Stimulated activated CD4-positive, alpha-beta T cell treated with anti-CD3 and anti-CD28 coated beads, Interleukin-15, amount 100 ng/mL, for 24 hours (primary cell): Measurements from ENCODE around the gene MAP3K8.

Experiments used
- DNase-seq: peaks from one replicate; pipeline ENCODE4 v3.0.0-alpha.2; 2020

Gene MAP3K8

DNA sequence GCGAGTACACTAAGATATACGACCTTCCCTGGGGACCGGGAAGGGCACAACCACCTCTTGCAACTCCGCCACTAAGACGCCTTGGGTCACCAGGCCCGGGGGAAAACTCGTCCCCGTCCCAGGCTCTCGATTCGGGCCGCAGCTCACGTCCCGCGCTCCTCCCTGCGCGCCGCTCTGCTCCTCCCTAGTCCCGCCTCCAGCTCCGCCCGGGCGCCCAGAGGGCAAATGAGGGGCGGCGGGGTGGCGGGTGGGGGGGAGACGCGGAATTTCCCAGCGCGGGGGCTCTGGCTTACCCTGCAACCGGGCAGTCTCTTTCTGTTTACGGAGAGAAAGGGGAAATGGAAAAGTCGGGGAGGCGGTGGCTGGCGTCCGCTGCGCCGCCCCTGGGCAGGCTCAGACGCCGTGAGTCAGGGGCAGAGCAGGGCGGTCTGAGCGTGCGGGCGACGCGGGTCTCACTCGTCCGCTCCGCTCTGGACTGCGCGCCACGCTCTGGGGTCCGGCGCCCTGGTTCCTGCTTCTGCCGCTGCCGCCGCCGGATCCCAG lies at the start of gene MAP3K8:
MAP3K8 (plus strand) TSS at position 455 of the 543 bp plus-strand sequence. CDS start 4,755 bp downstream, outside the sequence.
- DNase-seq, result peak; percentile 92

DNA sequence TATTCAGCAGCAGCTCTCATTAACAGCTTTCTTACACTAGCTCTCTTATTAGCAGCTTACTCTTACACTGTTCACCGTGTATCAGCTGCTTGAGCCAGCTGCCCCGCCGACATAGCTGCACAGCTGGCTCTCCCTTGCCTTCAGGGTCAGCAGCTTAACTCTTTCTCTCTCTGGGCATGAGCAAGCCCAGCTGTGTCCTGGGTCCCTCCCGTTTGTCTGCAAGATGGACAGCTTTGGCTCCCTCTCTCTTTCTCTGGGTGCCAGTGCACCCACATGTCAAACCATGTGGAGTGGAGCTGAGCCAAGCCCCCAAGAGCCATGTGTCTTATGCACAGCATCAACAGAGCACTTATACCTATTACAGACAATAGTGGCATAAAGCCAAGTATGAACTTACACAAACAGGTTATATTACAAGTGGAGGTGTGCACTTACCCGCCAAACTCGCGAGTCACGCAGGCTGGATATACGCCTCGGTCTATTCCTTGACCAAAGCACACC lies 49.2 kb upstream of the MAP3K8 start:
- no peak for DNase-seq

DNA sequence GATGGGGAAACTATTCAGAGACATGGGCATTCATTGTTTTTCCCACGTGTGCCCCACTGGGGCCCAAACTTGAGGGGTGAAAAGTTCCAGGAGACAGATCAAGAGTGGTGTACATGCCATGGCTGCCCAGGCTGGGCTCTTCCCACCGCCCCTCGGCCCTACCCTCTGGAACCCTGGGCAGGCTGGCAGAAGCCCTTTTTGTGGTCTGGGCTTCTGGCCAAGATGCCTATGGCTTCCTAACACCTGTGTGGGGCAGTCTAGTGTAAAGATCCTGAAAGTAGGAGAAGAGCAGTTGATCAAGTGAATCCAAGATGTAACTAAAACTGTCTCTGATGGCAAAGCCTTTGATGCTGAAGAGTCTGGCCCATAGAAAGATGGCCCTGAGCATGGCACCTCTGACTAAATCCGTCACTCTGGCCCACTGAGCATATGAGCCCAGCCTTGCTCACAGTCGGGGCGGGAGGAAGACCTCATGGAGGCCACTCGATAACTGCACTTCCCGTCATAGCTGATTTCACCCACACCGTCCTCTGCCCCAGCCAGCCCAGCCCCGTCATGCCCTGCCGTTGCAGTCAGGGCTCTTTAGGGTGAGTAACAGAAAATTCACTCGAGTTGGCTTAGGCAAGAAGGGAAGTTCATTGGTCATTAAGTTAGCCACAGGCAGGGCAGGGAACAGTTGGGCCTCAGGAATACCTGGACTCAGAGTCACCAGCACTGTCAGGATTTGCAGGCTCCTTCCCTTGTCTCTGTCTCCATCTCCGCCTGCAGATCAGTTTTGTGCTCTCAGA lies 47.0 kb upstream of the MAP3K8 start:
- no peak for DNase-seq

DNA sequence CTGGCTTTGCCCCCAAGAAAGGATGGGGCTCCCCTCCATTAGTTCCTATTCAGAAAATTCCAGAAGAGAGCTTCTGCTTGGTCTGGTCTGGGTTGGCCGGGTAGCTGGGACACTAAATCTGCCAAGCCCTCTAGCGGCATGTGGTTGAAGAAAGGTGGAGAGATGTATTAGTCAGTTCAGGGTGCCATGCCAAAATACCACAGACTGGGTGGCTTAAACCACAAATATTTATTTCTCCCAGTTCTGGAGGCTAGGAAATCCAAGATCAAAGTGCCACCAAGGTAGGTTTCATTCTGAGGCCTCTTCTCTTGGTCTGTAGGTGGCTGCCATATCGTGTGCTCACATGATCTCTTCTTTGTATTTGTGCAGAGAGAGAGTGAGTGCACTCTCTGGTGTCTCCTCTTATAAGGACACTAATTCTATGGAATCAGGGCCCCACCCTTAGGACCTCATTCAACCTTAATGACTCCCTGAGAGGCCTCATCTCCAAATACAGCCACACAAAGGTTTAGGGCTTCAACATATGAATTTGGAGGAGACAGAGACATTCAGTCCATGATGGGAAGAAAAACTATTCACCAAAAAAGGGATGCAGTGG lies 46.2 kb upstream of the MAP3K8 start:
- DNase-seq, result no peak

DNA sequence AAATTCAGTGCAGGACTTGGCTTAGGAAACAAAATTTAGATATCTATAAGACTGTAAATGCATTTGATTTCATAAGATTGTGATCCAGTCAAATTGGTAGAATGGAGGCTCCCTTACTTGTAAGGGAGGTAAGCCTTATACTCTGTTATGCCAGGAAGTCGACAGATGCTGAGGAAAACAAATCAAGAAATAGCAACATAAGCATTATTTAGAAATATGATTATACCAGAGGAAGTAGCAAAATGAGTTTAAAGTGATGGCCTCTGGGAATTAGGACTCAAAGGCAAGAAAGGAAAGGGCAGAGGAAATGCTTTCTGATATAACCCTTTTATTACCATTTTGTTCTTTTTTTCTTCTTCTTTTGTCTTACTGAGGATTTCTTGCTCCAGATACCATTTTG lies 44.4 kb upstream of the MAP3K8 start:
- no peak for DNase-seq

DNA sequence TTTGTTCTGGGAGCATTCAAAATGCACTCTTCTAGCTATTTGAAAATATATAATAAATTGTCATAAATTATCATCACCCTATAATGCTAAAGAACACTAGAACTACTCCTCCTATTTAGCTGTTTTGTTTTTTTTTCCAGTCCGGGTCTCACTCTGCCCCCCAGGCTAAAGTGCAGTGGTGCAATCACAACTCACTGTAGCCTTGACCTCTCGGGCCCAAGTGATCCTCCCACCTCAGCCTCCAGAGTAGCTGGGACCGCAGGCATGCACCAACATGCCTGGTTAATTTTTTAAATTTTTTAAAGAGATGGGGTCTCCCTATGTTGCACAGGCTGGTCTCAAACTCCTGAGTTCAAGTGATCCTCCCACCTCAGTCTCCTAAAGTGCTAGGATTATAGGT lies 43.8 kb upstream of the MAP3K8 start:
- no peak for DNase-seq

DNA sequence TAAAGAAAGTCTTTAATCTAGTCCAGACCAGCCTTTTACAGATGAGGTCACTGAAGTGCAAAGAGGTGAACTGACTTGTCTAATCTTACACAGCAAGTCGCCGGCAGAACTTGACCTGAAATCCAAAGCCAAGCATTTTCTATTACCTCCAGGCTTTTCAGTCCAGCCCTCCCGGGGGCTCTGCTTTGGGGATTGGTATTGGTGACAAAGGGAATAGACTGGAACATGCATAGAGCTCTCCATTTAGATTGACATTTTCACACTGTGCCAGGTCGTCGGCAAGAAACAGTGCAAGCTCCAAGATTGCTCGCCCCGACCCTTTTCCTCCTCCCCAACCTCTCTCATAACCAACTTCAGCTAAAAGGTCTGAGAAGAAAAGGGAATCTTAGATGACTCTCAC lies 42.7 kb upstream of the MAP3K8 start:
- DNase-seq, result no peak

DNA sequence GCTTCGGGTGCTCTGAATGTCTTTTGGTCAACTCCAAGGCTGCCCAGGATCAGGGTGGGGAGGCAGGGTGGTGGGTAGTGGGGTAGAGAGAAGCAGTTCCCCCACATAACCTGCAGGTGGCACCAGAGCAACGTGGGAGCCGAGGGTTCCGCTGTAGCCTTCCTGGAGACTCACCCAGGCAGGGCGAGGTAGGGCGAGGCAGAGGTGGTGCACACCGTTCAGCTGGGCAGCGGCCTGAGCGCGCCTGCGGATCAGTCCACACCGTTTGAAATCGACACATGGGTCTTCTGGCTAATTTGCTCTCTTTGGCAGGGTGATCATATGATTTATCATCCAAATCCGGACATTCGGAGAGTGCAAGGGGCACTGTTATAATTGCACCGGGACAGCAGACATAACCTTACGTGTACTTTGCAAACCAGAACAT lies 41.4 kb upstream of the MAP3K8 start:
- DNase-seq, result peak; percentile 79

DNA sequence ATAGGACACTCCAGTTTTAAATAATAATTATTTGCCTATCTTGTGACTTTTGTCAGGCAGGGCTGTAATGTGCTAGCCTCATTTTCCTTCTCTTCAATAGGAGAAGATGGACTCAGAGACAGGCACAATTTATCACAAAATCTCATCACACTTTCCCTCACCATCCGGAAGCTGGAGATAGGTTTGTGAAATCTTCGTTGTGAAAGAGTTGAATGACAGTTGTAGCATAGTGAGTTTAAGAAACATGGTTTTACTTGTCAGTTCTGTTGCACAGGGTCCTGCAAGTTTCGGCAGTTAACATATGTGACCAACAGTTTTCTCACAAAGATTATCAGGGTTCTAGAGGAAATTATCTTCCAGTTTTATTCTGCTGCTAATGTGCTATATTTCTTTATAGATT lies 37.7 kb upstream of the MAP3K8 start:
- DNase-seq, result no peak

DNA sequence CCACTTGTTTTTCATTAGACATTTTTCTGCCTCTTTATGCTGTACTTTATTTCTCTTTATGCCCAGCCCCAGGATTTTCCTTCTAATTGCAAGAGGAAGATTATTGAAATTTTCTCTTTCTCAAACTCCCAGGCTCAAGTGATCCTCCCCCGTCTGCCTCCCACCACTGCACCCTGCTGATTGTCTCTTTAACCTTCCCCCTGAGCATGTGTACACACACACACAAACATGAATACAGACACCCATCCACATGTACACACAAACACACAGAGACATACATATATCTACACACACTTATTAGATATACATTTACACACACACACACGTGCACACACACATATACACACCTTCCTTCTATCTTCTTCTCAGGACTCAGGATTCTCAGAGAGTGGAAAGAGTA lies 37.3 kb upstream of the MAP3K8 start:
- no peak for DNase-seq

DNA sequence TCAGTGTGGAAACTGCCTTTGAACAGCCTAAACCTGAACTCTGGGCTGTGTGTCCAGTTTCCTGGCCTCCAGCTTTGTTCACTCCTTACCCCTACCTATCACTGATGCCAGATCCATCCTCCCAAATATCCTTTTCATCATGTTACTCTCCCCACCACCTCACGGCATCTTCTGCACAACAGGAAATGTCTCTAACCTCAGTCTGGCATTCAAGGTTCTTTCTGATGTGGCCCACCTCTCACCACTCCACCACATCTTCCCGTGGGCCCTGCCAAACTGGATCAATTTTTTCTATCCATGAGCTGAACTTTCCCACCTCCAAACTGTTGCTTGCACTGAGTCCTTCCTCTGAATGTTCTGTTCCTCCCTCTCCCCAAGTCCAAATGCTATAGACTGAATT lies 35.8 kb upstream of the MAP3K8 start:
- no peak for DNase-seq

DNA sequence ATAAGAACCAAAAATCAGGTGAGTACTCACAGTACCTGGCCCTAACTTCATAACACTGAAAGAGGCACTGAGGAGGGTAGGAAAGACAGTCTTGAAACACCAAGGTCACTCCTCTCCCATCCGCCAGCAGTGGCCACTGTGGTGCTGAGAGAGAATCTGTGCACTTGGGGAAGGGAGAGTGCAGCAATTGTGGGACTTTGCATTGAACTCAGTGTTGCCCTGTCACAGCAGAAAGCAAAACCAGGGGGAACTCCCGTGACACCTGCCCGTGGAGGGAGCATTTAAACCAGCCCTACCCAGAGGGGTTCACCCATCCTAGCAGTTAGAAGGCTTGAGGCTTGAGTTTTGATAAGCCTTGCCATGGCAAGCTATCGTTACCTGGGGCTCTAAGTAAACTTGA lies 35.2 kb upstream of the MAP3K8 start:
- DNase-seq, result no peak

DNA sequence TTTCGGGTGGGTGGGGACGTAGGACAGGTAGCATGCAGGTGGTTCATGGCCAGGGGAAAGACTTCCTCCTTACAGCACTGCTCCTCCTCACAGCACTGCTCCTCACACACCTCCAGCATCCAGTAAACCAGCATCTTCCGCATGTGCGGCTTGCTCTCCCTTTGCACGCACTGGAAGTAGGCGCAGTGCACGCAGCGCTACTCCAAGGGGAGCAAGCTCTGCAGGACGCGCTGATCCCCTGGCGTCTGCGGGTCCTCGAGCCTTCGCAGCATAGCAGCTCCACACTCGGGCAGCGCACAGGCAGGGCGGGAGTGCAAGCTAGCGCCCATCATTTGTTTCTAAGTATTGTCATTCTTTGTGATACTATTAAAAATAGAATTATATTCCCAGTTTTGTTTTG lies 30.5 kb upstream of the MAP3K8 start:
- DNase-seq, result no peak

DNA sequence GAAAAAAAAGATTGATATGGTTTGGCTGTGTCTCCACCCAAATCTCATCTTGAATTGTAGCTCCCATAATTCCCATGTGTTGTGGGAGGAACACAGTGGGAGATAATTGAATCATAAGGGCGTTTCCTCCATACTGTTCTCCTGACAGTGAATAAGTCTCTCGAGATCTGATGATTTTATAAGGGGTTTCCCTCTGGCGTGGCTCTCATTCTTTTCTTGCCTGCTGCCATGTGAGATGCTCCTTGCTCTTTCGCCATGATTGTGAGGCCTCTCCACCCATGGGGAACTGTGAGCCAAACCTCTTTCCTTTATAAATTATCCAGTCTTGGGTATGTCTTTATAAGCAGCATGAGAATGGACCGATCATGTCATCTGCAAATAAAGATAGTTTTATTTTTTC lies 29.4 kb upstream of the MAP3K8 start:
- DNase-seq, result no peak

DNA sequence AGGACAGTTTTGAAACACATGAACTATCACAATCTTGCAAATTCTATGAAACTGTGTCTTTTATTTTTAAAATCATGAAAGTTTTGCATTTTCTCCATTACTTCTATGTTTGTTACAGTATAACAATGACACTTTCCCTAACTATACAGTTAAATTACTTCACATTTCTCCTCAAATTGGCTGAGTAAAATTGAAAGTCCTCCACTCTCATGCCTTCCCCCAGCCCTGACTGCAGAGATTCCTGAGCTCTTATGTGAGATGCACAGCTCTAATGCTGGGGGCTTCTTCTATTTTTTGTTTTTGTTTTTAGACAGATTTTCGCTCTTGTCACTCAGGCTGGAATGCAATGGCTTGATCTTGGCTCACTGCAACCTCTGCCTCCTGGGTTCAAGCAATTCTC lies 22.7 kb upstream of the MAP3K8 start:
- no peak for DNase-seq

DNA sequence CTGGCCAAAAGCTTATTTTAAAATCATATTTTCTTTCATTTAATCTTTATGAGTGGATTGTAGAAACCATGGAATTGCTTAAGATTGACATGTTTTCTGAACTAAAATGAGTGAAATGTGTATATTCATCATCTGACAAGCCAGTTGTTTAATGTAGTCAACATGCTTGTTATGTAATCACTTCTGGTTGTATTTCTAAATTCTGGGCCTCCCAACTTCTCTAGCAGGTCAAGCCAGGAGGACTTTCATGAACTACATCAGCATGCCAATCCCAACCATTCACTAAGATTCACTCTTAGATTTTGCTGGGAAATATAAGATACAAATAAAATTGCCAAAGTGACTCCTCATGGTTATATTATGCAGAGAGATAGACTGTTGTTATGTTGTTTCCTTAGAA lies 21.1 kb upstream of the MAP3K8 start:
- no peak for DNase-seq

DNA sequence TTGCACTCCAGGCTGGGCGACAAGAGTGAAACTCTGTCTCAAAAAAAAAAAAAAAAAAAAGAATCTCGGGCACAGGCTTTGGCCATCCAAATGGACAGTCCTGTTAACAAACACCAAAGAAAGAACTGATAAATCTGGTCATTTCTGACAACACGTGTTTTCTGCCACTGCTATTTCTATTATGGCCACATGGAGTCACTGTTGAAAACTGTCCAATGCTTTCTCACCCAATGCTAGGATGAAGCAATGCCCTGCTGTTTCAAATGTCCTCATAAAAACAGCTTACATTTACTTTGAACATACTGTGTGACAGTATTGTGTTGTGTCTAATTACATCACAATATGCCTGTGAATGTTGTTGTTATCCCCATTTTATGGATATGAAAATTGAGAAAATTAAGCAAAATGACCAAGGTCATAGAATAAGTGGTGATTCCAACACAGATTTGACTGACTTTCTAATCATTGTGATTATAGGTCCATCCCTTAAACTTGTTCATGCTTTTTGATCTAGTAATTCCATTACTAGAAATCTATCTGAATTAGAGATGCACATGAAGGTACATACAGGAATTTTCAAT lies 19.9 kb upstream of the MAP3K8 start:
- DNase-seq, result no peak

DNA sequence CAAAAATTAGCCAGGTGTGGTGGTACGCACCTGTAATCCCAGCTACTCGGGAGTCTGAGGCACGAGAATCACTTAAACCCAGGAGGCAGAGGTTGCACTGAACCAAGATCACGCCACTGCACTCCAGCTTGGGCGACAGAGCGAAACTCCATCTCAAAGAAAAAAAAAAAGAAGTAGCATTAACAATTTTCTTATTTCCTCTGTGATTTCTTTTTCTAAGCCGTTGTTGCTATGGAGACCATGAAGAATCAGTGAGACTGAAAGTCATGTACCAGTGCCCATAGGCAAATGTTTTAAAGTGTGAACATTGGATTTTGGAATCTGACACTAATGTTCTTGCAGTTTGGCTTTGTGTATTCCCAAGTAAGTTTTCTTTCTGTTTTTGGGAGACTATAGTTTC lies 18.4 kb upstream of the MAP3K8 start:
- DNase-seq, result no peak

DNA sequence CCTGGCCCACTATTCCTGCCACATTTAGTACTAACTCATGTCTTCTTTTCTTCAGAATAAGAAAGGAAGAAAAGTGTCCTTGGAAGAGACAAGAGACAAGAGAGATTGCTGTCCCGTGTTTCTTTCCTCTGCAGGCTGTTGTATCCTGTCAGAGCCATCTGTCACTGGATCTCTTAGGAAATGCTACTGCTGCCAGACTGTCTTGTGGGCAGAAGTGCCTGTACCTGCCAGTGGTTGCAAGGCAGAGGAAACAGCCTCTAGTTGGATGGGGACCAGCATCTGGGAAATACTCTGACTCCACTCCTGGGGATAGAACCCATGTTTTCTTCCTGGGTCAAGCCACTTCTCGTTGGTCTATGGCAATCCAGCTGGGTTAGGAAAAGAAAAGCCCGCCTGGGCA lies 16.7 kb upstream of the MAP3K8 start:
- DNase-seq, result no peak

DNA sequence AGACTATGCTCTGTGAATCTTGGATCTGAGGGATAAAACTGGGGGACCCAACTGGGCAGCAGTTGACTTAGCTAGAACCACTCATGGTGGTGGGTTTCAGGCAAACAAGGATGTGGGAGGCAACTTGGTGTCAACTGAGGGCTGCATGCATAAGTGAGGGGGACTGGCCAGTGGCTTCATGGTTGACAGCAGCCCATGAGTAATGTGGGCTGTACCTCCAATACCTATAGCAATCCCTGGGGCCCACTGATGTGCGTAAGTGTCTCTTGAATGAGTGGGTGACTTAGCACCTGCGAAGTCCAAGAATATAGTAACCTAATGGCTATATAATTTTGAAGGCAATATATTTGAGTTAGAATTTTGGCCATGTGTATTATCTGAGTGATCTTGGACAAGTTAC lies 13.7 kb upstream of the MAP3K8 start:
- no peak for DNase-seq

DNA sequence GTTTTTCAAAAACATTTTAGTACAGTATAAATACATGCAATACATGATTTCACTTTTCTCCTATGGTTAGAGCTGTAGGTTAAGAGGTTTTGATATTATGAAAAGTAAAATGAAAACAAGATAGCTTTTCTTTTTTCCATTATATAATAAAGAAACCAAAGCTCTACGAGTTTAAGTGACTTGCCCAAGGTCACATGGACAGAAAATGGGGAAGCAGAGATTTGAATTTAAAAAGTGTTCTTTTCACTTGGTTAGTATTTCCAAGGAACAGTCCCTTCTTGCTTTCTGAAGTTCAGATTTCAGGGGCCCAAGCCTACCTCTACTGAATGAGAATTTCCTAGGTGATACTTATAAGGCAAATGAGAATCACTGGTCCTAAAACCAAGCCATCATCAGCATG lies 13.2 kb upstream of the MAP3K8 start:
- DNase-seq, result no peak

DNA sequence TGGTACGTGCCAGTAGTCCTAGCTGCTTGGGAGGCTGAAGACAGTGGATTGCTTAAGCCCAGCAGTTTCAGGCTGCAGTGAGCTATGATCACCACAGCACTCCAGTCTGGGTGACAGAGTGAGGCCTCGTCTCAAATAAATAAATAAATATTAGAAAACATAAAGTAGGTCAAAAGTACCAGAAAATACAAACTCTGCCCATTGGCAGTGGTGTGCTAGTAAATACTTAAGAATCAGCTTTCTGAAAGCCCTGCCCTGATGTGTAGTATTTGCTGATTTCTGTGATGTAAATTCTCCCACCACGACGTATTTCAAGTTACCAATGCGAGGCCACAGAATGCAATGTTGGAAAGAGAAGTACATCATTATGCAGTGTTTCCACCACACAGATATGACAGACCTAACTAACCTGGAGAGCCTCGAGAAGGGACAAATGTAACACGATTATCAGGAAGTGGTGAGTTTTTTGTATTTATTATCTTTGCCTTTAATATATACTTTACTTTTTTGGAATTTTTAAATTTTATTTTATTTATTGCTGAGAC lies 11.8 kb upstream of the MAP3K8 start:
- DNase-seq, result no peak

DNA sequence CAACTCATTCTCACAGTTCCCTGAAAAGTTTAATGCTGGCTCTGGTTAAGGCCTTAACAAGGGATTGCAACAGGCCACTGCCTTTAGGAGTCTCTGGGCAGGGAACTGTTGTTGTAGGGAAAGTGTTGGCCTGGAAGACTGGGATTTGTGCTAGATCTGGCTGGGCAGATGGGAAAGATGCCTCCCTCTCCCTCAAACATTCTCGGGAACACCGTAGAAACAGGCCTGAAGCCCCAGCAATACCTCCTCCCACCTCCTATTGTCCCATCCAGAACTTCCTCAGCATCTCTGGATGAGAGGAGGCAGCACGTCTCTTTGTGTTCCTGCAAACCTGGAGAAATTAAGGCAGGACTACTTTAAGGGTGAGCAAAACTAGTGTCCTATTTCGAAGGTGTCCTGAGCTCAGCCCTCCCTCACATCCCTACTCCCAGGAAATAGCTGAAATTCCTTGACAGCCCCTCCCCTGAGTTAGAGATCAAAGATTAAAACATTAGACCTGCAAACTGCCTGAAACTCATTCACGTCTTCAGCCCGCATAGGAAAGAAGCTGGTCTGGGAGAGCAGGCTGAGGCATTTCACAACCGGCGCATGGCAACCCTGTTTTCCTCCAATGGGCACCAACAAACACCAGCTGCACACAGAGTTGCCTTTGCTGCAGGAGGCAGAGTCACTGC lies 10.9 kb upstream of the MAP3K8 start:
- no peak for DNase-seq
